HepG2 (cell line): ENCODE data around the gene FAP.

Experiments
- CTCF ChIP-seq: sonication (generic); formaldehyde crosslinking; IDR thresholded peaks from 2 replicates; pipeline ENCODE4 v1.5.0; 2020; ENCODE audit warnings: mild to moderate bottlenecking, missing genetic modification reagents, moderate library complexity
- EZH2 ChIP-seq: conservative IDR thresholded peaks from 2 replicates; pipeline ENCODE4 v1.6.1; 2012; ENCODE audit warnings: mild to moderate bottlenecking, low read depth, low read length, moderate library complexity
- GTF2F1 ChIP-seq: fragments of 150-350 bp; IDR thresholded peaks from 2 replicates; pipeline ENCODE4 v1.6.1; 2014; ENCODE audit warnings: low read length
- LCORL ChIP-seq, 2 experiments: fragments of 450-650 bp in 1 of 2; sonication (generic) in 1 of 2; formaldehyde crosslinking in 1 of 2; IDR thresholded peaks; 2 replicates each; pipeline versions ENCODE4 v1.5.0 to v1.6.1; 2017 to 2020; ENCODE audit warnings: antibody characterized with exemption in 1 of 2, missing genetic modification reagents in 1 of 2
- PLRG1 ChIP-seq: fragments of 450-650 bp; conservative IDR thresholded peaks from 2 replicates; pipeline ENCODE4 v1.6.1; 2016
- SMAD3 ChIP-seq: sonication (generic); formaldehyde crosslinking; IDR thresholded peaks from 2 replicates; pipeline ENCODE4 v1.4.0; 2020; ENCODE audit warnings: missing genetic modification reagents
- SP1 ChIP-seq, 2 experiments: fragments of 450-650 bp in 1 of 2; sonication (generic) in 1 of 2; formaldehyde crosslinking in 1 of 2; IDR thresholded peaks; 2 replicates each; pipeline versions ENCODE4 v1.4.0 to v1.6.1; 2016 to 2020; ENCODE audit warnings: missing genetic modification reagents in 1 of 2
- TAF1 ChIP-seq: sonication (generic); formaldehyde crosslinking; IDR thresholded peaks from 2 replicates; pipeline ENCODE4 v1.4.0; 2020; ENCODE audit warnings: missing genetic modification reagents
- ZBTB46 ChIP-seq: sonication (generic); formaldehyde crosslinking; IDR thresholded peaks from 2 replicates; pipeline ENCODE4 v1.4.0; 2020; ENCODE audit warnings: mild to moderate bottlenecking, missing genetic modification reagents, borderline replicate concordance
- ZNF800 ChIP-seq: sonication (generic); formaldehyde crosslinking; IDR thresholded peaks from 2 replicates; pipeline ENCODE4 v1.4.0; 2020; ENCODE audit warnings: missing genetic modification reagents
- ZNF878 ChIP-seq: sonication (generic); formaldehyde crosslinking; IDR thresholded peaks from 2 replicates; pipeline ENCODE4 v1.8.1; 2023; ENCODE audit warnings: mild to moderate bottlenecking, missing genetic modification reagents, moderate library complexity

GRCh38 chr2:162254236-162254871 lies 11.1 kb upstream of the FAP start:
- TF ChIP-seq TAF1 (CRISPR knock-in tag): no peak
- no peak for TF ChIP-seq LCORL (IDR thresholded peaks at IDR 0.05)
- no peak for TF ChIP-seq LCORL (CRISPR knock-in tag; IDR thresholded peaks at IDR 0.05)
- TF ChIP-seq CTCF: no peak
- TF ChIP-seq ZNF800 (CRISPR knock-in tag): no peak
- no peak for TF ChIP-seq SP1 (IDR thresholded peaks at IDR 0.05)
- TF ChIP-seq SP1 (CRISPR knock-in tag; IDR thresholded peaks at IDR 0.05): no peak
- TF ChIP-seq PLRG1: no peak
- no peak for TF ChIP-seq GTF2F1
- TF ChIP-seq SMAD3 (CRISPR knock-in tag): no peak
- TF ChIP-seq EZH2: no peak
- no peak for TF ChIP-seq ZBTB46 (CRISPR knock-in tag)
- TF ChIP-seq ZNF878 (CRISPR knock-in tag): no peak
